ENCODE data around the gene NRCAM.

DNA sequence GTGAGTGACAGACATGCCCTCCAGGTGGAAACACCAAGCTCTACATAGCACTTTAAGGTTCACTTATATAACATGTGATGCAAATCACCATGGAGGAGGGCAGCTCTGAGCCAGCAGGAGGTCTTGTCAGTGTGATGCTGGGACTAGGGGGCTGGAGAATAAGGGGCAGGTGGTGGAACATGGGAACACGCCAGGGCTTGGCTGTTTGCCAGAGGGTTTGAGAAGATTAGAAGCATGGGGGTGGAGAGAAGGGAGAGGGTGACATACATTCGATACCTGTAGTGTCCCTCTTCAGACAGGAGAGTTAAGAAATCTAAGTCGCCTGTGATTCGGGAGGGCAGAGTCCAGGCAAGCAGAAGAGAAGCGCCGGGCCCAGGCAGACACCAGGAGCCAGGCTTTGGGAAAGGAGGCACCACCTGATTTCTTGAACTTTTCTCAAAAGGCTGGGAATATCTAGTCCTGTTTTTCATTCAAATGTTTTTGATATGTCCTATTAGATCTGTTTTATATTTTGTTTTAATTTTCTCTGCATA is 309.1 kb downstream of the NRCAM start:
- TF ChIP-seq, protein P1, sequence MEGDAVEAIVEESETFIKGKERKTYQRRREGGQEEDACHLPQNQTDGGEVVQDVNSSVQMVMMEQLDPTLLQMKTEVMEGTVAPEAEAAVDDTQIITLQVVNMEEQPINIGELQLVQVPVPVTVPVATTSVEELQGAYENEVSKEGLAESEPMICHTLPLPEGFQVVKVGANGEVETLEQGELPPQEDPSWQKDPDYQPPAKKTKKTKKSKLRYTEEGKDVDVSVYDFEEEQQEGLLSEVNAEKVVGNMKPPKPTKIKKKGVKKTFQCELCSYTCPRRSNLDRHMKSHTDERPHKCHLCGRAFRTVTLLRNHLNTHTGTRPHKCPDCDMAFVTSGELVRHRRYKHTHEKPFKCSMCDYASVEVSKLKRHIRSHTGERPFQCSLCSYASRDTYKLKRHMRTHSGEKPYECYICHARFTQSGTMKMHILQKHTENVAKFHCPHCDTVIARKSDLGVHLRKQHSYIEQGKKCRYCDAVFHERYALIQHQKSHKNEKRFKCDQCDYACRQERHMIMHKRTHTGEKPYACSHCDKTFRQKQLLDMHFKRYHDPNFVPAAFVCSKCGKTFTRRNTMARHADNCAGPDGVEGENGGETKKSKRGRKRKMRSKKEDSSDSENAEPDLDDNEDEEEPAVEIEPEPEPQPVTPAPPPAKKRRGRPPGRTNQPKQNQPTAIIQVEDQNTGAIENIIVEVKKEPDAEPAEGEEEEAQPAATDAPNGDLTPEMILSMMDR (IDR thresholded peaks at IDR 0.05), result no peak
- TF ChIP-seq POLR2A (IDR thresholded peaks at IDR 0.05) (no peak), EP300 (IDR thresholded peaks at IDR 0.05) (no peak), POLR2AphosphoS5 (IDR thresholded peaks at IDR 0.05) (no peak)
